Neural cell (in vitro differentiated cells): Measurements from ENCODE around the gene PTPRF.

Source experiments
- CTCF ChIP-seq: fragments of 450-650 bp; IDR thresholded peaks from 2 replicates; pipeline ENCODE4 v1.5.1; 2014; ENCODE audit warnings: antibody characterized with exemption, mild to moderate bottlenecking, moderate library complexity; ENCODE audit not compliant: poor library complexity, severe bottlenecking
- EP300 ChIP-seq: fragments of 450-650 bp; conservative IDR thresholded peaks from 2 replicates; pipeline ENCODE4 v1.6.1; 2014; ENCODE audit warnings: antibody characterized with exemption, mild to moderate bottlenecking, moderate library complexity; ENCODE audit not compliant: poor library complexity, severe bottlenecking
- EZH2 ChIP-seq: fragments of 200-600, 300-800 bp; shearing (Covaris generic), sonication (generic); IDR thresholded peaks from 2 replicates; pipeline ENCODE4 v1.6.1; 2014; ENCODE audit warnings: antibody characterized with exemption, low read length, borderline replicate concordance, mild to moderate bottlenecking; ENCODE audit not compliant: insufficient read depth, poor library complexity, severe bottlenecking
- MXI1 ChIP-seq: fragments of 450-650 bp; conservative IDR thresholded peaks from 2 replicates; pipeline ENCODE4 v1.6.1; 2014; ENCODE audit warnings: antibody characterized with exemption, mild to moderate bottlenecking; ENCODE audit not compliant: poor library complexity, severe bottlenecking
- POLR2AphosphoS5 ChIP-seq: IDR thresholded peaks from 2 replicates; pipeline ENCODE4 v1.6.1; 2012
- RAD21 ChIP-seq: fragments of 450-650 bp; conservative IDR thresholded peaks from 2 replicates; pipeline ENCODE4 v1.6.1; 2014; ENCODE audit warnings: antibody characterized with exemption, mild to moderate bottlenecking, moderate library complexity
- REST ChIP-seq: IDR thresholded peaks from 2 replicates; pipeline ENCODE4 v1.6.1; 2012; ENCODE audit warnings: borderline replicate concordance
- SMC3 ChIP-seq: fragments of 450-650 bp; conservative IDR thresholded peaks from 2 replicates; pipeline ENCODE4 v1.6.1; 2014; ENCODE audit warnings: antibody characterized with exemption, mild to moderate bottlenecking, moderate library complexity; ENCODE audit not compliant: poor library complexity
- TAF1 ChIP-seq: IDR thresholded peaks from 2 replicates; pipeline ENCODE4 v1.6.1; 2012; ENCODE audit warnings: low read depth

GRCh38 chr1:43622471-43622870, 91.8 kb downstream of the PTPRF start:
- no peak for TF ChIP-seq CTCF
- TF ChIP-seq EZH2: no peak
- no peak for TF ChIP-seq EP300
- no peak for TF ChIP-seq REST
- TF ChIP-seq SMC3: no peak
- no peak for TF ChIP-seq POLR2AphosphoS5
- TF ChIP-seq RAD21: no peak
- TF ChIP-seq MXI1: no peak
- no peak for TF ChIP-seq TAF1
